GM23338 (cell line): ENCODE results near the gene IPO5. TPM values are rescaled to one million over a fixed set of nuclear protein-coding genes. Genes with fewer than 3 reads are reported as not detected.

Source experiments
- ATAC-seq: fragments of 200-7000 bp; cut with Tn5 transposase; 3 replicates; pipeline ENCODE4 v1.9.1; 2020
- DNase-seq: peaks from one replicate; pipeline ENCODE4 v3.0.0-alpha.2; 2015; ENCODE audit warnings: low spot score
- H2AFZ ChIP-seq: fragments of 200-600 bp; sonication (generic); 2 replicates; pipeline ENCODE4 v1.8.0; 2016; ENCODE audit warnings: antibody characterized with exemption, mild to moderate bottlenecking, moderate library complexity
- H3F3A ChIP-seq: fragments of 200-600 bp; sonication (generic); replicated peaks from 2 replicates; pipeline ENCODE4 v1.8.0; 2017; ENCODE audit warnings: antibody characterized with exemption, mixed run types, low read depth
- H3K27ac ChIP-seq: fragments of 200-600 bp; sonication (generic); 2 replicates; pipeline ENCODE4 v1.6.1; 2016; ENCODE audit warnings: low read depth
- H3K27me3 ChIP-seq: fragments of 200-600 bp; sonication (generic); 2 replicates; pipeline ENCODE4 v1.8.0; 2016; ENCODE audit warnings: mild to moderate bottlenecking, mixed run types, moderate library complexity; ENCODE audit not compliant: insufficient read depth
- H3K36me3 ChIP-seq: fragments of 200-600 bp; sonication (generic); 2 replicates; pipeline ENCODE4 v1.8.0; 2016; ENCODE audit warnings: mild to moderate bottlenecking; ENCODE audit not compliant: insufficient read depth
- H3K4me1 ChIP-seq: fragments of 200-600 bp; sonication (generic); 2 replicates; pipeline ENCODE4 v1.8.0; 2016; ENCODE audit warnings: mild to moderate bottlenecking, moderate library complexity; ENCODE audit not compliant: insufficient read depth
- H3K4me2 ChIP-seq: fragments of 200-600 bp; sonication (generic); 2 replicates; pipeline ENCODE4 v1.7.1; 2017; ENCODE audit warnings: mixed run types
- H3K4me3 ChIP-seq: fragments of 200-600 bp; sonication (generic); 2 replicates; pipeline ENCODE4 v1.6.1; 2016; ENCODE audit warnings: mixed run types
- H3K79me2 ChIP-seq: fragments of 200-600 bp; sonication (generic); replicated peaks from 2 replicates; pipeline ENCODE4 v1.8.0; 2017; ENCODE audit warnings: mild to moderate bottlenecking; ENCODE audit not compliant: insufficient read depth
- H3K9me2 ChIP-seq: fragments of 200-600 bp; sonication (generic); 2 replicates; pipeline ENCODE4 v1.8.0; 2017; ENCODE audit not compliant: insufficient read depth
- H4K20me1 ChIP-seq: fragments of 200-600 bp; sonication (generic); replicated peaks from 2 replicates; pipeline ENCODE4 v1.8.0; 2017; ENCODE audit warnings: mild to moderate bottlenecking; ENCODE audit not compliant: insufficient read depth
- H3K27ac Mint-ChIP-seq: 2 replicates; pipeline ENCODE4 v1.8.0; 2020; ENCODE audit warnings: inconsistent platforms, mild to moderate bottlenecking, moderate library complexity, mixed read lengths
- H3K27me3 Mint-ChIP-seq: 3 replicates; pipeline ENCODE4 v1.8.0; 2022; ENCODE audit warnings: low read depth, mild to moderate bottlenecking, moderate library complexity, mixed read lengths, inconsistent platforms; ENCODE audit not compliant: insufficient read depth, poor library complexity
- H3K36me3 Mint-ChIP-seq: 3 replicates; pipeline ENCODE4 v1.8.0; 2021; ENCODE audit warnings: low read depth, mild to moderate bottlenecking, inconsistent platforms, moderate library complexity, mixed read lengths
- H3K4me1 Mint-ChIP-seq: 3 replicates; pipeline ENCODE4 v1.8.0; 2020; ENCODE audit warnings: mild to moderate bottlenecking, inconsistent platforms, mixed read lengths
- H3K4me3 Mint-ChIP-seq: 3 replicates; pipeline ENCODE4 v1.8.0; 2021; ENCODE audit warnings: moderate library complexity, mild to moderate bottlenecking, inconsistent platforms, mixed read lengths
- H3K9me3 Mint-ChIP-seq: 3 replicates; pipeline ENCODE4 v1.8.0; 2020; ENCODE audit warnings: moderate library complexity, mild to moderate bottlenecking, inconsistent platforms, mixed read lengths
- CREB1 ChIP-seq: fragments of 250-450 bp; sonication (Bioruptor Pico); IDR thresholded peaks from 2 replicates; pipeline ENCODE4 v1.5.0; 2020; ENCODE audit warnings: low read depth, mild to moderate bottlenecking, moderate library complexity
- CTCF ChIP-seq, 2 experiments: fragments of 200-600 bp in 1 of 2; sonication (generic) in 1 of 2; conservative IDR thresholded peaks; 2 replicates each; pipeline versions ENCODE4 v1.5.1 to v1.6.1; 2016 to 2017; ENCODE audit warnings: antibody characterized with exemption in 2 of 2, low read depth in 2 of 2, mild to moderate bottlenecking in 2 of 2, moderate library complexity in 1 of 2
- EZH2 ChIP-seq: fragments of 200-600 bp; sonication (generic); IDR thresholded peaks from one replicate; pipeline ENCODE4 v1.8.0; 2017; ENCODE audit warnings: antibody characterized with exemption, mild to moderate bottlenecking, low read depth; ENCODE audit not compliant: unreplicated experiment
- EZH2phosphoT487 ChIP-seq: fragments of 200-600 bp; sonication (generic); IDR thresholded peaks from one replicate; pipeline ENCODE4 v1.8.1; 2018; ENCODE audit warnings: antibody characterized with exemption; ENCODE audit not compliant: unreplicated experiment
- NANOG ChIP-seq: IDR thresholded peaks from 2 replicates; pipeline ENCODE4 v1.6.1; 2016; ENCODE audit warnings: antibody characterized with exemption, borderline replicate concordance
- POLR2AphosphoS5 ChIP-seq: IDR thresholded peaks from 2 replicates; pipeline ENCODE4 v1.6.1; 2016; ENCODE audit warnings: antibody characterized with exemption, low read depth
- REST ChIP-seq: IDR thresholded peaks from one replicate; pipeline ENCODE4 v1.6.1; 2018; ENCODE audit warnings: antibody characterized with exemption; ENCODE audit not compliant: unreplicated experiment
- ZNF331 ChIP-seq: fragments of 250-450 bp; sonication (Bioruptor Pico); IDR thresholded peaks from 2 replicates; pipeline ENCODE4 v1.5.0; 2020; ENCODE audit warnings: low read depth, mild to moderate bottlenecking, moderate library complexity
- polyA plus RNA-seq: library from polyadenylated mRNA; unstranded; fragments of >200 nt; fragmentation: Nextera tagmentation; extraction: Ambion mirVana; gene quantifications from 2 replicates; pipeline ENCODE4 v1.2.1, GENCODE V29; 2016
- total RNA-seq: library from RNA; depleted of rRNA; stranded (reverse); fragments of >200 nt; shearing (Covaris generic); gene quantifications from 2 replicates; pipeline ENCODE4 v1.2.3, GENCODE V29; 2014
- TF ChIP-seq, protein P1 (sequence below): IDR thresholded peaks from 2 replicates; pipeline ENCODE4 v1.6.1; 2016; ENCODE audit warnings: antibody characterized with exemption
- TF ChIP-seq, protein P2 (sequence below): fragments of 250-450 bp; sonication (Bioruptor Pico); IDR thresholded peaks from 2 replicates; pipeline ENCODE4 v1.5.0; 2020; ENCODE audit warnings: mild to moderate bottlenecking, moderate library complexity

IPO5 gene
- total and polyA plus RNA-seq, 2 experiments from 2014 or later = 124 to 353 TPM

DNA sequence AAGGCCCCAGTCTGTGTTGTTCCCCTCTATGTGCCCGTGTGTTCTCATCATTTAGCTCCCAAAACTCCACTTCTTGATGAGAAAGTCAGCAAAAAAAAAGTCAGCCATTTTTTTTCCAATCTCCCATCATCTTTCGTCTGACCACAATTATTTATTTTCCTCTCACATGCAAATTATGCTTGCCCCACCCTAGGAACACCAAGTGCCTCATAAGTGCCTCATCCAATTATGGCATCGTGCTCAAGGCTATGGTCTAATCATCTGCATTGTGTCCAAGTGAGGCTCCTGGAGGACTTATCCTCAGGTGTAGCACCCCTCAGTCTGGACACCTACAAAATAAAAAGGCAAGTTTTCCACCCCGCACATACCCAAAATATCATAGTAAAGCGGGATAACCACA is 20.8 kb upstream of the IPO5 start:
- no peaks in the 10 kb centered on the region for H3K36me3 Mint-ChIP-seq
- Histone ChIP-seq H4K20me1 (no peaks in the 10 kb centered on the region), H3K27ac (no peak overlapping the region), H3K4me2 (no peak overlapping the region), H3K9me2 (no peaks in the 10 kb centered on the region), H3K4me3 (no peak overlapping the region), H3K36me3 (no peaks in the 10 kb centered on the region), H3F3A (no peaks in the 10 kb centered on the region), H2AFZ (no peak overlapping the region), H3K79me2 (no peaks in the 10 kb centered on the region), H3K27me3 (no peaks in the 10 kb centered on the region), H3K4me1 (peaks cover 4% of the 10 kb centered on the region)
- ATAC-seq (no peak), DNase-seq (no peak)
- no peaks in the 10 kb centered on the region for H3K27me3 Mint-ChIP-seq
- no peak overlapping the region for H3K4me3 Mint-ChIP-seq
- peaks cover 12% of the 10 kb centered on the region for H3K4me1 Mint-ChIP-seq
- H3K9me3 Mint-ChIP-seq = no peaks in the 10 kb centered on the region
- TF ChIP-seq EZH2phosphoT487 = no peak
- H3K27ac Mint-ChIP-seq = no peak overlapping the region

- Histone ChIP-seq H3F3A (no peaks in the 10 kb centered on the region), H2AFZ (no peak overlapping the region), H3K4me1 (peaks cover 4% of the 10 kb centered on the region), H3K27ac (no peak overlapping the region), H3K27me3 (no peaks in the 10 kb centered on the region), H3K9me2 (no peaks in the 10 kb centered on the region), H3K4me3 (no peak overlapping the region), H3K4me2 (no peak overlapping the region), H3K36me3 (no peaks in the 10 kb centered on the region), H4K20me1 (no peaks in the 10 kb centered on the region), H3K79me2 (no peaks in the 10 kb centered on the region)
- ATAC-seq = no peak
- no peaks in the 10 kb centered on the region for H3K9me3 Mint-ChIP-seq
- DNase-seq = no peak
- no peak overlapping the region for H3K4me3 Mint-ChIP-seq
- H3K27ac Mint-ChIP-seq = no peak overlapping the region
- no peaks in the 10 kb centered on the region for H3K36me3 Mint-ChIP-seq
- H3K27me3 Mint-ChIP-seq = no peaks in the 10 kb centered on the region
- peaks cover 12% of the 10 kb centered on the region for H3K4me1 Mint-ChIP-seq
- TF ChIP-seq REST (no peak), POLR2AphosphoS5 (no peak), EZH2phosphoT487 (no peak), ZNF331 (CRISPR knock-in tag) (no peak), EZH2 (no peak), CREB1 (no peak), NANOG (no peak), CTCF (conservative IDR thresholded peaks at IDR 0.05; ENCODE audit: low read depth in 2 of 2) (no peak)
- TF ChIP-seq, protein P1, sequence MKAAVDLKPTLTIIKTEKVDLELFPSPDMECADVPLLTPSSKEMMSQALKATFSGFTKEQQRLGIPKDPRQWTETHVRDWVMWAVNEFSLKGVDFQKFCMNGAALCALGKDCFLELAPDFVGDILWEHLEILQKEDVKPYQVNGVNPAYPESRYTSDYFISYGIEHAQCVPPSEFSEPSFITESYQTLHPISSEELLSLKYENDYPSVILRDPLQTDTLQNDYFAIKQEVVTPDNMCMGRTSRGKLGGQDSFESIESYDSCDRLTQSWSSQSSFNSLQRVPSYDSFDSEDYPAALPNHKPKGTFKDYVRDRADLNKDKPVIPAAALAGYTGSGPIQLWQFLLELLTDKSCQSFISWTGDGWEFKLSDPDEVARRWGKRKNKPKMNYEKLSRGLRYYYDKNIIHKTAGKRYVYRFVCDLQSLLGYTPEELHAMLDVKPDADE = no peak
- TF ChIP-seq, protein P2, sequence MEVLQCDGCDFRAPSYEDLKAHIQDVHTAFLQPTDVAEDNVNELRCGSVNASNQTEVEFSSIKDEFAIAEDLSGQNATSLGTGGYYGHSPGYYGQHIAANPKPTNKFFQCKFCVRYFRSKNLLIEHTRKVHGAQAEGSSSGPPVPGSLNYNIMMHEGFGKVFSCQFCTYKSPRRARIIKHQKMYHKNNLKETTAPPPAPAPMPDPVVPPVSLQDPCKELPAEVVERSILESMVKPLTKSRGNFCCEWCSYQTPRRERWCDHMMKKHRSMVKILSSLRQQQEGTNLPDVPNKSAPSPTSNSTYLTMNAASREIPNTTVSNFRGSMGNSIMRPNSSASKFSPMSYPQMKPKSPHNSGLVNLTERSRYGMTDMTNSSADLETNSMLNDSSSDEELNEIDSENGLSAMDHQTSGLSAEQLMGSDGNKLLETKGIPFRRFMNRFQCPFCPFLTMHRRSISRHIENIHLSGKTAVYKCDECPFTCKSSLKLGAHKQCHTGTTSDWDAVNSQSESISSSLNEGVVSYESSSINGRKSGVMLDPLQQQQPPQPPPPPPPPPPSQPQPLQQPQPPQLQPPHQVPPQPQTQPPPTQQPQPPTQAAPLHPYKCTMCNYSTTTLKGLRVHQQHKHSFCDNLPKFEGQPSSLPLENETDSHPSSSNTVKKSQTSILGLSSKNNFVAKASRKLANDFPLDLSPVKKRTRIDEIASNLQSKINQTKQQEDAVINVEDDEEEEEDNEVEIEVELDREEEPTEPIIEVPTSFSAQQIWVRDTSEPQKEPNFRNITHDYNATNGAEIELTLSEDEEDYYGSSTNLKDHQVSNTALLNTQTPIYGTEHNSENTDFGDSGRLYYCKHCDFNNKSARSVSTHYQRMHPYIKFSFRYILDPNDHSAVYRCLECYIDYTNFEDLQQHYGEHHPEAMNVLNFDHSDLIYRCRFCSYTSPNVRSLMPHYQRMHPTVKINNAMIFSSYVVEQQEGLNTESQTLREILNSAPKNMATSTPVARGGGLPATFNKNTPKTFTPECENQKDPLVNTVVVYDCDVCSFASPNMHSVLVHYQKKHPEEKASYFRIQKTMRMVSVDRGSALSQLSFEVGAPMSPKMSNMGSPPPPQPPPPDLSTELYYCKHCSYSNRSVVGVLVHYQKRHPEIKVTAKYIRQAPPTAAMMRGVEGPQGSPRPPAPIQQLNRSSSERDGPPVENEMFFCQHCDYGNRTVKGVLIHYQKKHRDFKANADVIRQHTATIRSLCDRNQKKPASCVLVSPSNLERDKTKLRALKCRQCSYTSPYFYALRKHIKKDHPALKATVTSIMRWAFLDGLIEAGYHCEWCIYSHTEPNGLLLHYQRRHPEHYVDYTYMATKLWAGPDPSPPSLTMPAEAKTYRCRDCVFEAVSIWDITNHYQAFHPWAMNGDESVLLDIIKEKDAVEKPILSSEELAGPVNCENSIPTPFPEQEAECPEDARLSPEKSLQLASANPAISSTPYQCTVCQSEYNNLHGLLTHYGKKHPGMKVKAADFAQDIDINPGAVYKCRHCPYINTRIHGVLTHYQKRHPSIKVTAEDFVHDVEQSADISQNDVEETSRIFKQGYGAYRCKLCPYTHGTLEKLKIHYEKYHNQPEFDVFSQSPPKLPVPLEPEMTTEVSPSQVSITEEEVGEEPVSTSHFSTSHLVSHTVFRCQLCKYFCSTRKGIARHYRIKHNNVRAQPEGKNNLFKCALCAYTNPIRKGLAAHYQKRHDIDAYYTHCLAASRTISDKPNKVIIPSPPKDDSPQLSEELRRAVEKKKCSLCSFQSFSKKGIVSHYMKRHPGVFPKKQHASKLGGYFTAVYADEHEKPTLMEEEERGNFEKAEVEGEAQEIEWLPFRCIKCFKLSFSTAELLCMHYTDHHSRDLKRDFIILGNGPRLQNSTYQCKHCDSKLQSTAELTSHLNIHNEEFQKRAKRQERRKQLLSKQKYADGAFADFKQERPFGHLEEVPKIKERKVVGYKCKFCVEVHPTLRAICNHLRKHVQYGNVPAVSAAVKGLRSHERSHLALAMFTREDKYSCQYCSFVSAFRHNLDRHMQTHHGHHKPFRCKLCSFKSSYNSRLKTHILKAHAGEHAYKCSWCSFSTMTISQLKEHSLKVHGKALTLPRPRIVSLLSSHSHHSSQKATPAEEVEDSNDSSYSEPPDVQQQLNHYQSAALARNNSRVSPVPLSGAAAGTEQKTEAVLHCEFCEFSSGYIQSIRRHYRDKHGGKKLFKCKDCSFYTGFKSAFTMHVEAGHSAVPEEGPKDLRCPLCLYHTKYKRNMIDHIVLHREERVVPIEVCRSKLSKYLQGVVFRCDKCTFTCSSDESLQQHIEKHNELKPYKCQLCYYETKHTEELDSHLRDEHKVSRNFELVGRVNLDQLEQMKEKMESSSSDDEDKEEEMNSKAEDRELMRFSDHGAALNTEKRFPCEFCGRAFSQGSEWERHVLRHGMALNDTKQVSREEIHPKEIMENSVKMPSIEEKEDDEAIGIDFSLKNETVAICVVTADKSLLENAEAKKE (CRISPR knock-in tag) = no peak
Observed at GRCh38 chr13:97933776-97934175, 19.7 kb upstream of the IPO5 start.
